Posterior vena cava (tissue), 2 donors: Measurements from ENCODE around the gene KDM6A. TPM values are rescaled to one million over a fixed set of nuclear protein-coding genes. Genes with fewer than 3 reads are reported as not detected.
"Not testable (repeated sequence)": the region's sequence is repeated elsewhere in the genome, so short reads cannot be mapped to it uniquely, and the experiment has no call there.

Experiments
- DNase-seq: peaks from one replicate; pipeline ENCODE4 v3.0.0-alpha.2; 2020; ENCODE audit warnings: low spot score
- intact Hi-C, 2 donors: fragments of 100-400 bp; cut with DNase I; formaldehyde crosslinking; loops; one replicate each; pipeline versions ENCODE4 v1.14.1 to v1.14.2; 2022 to 2023
- total RNA-seq, 2 donors: library from RNA; stranded (reverse); fragmentation: NEBNext Ultra II Directional; extraction: Animal tissue kit (Norgen Biotek cat#: 25700); gene quantifications; one replicate each; pipeline ENCODE4 v1.2.1, GENCODE V29; 2021
- donor health status: DM: yes; HTN: yes; CAD: no.
- donor health status: DM: yes; HTN: yes; CAD: no.

The KDM6A gene
- total RNA-seq, 2 donors from 2014 or later: 24.2 to 27.3 TPM

GRCh38 chrX:44989995-44990770 is 117.2 kb downstream of the KDM6A start:
- no peak for DNase-seq
- intact Hi-C loops: no loop called here

- intact Hi-C loops: no loop called here
- no peak for DNase-seq
Measured at GRCh38 chrX:44992775-44993174, 119.8 kb downstream of the KDM6A start.

- DNase-seq: no peak
- intact Hi-C loops: no loop called here
Measured at GRCh38 chrX:44996277-44996676, 123.3 kb downstream of the KDM6A start.

- intact Hi-C loops: no loop called here
Measured at GRCh38 chrX:44997282-44997812, 124.4 kb downstream of the KDM6A start.

GRCh38 chrX:44997888-44998287 is 124.9 kb downstream of the KDM6A start:
- DNase-seq: no peak
- intact Hi-C loops: no loop called here

More at GRCh38 chrX:44997282-44997812, 124.4 kb downstream of the KDM6A start:
- no peak for DNase-seq

GRCh38 chrX:44999237-44999636 is 126.2 kb downstream of the KDM6A start:
- intact Hi-C loops, DNase-seq: not testable (repeated sequence)

- DNase-seq, intact Hi-C loops: not testable (repeated sequence)
Measured at GRCh38 chrX:44999872-45000271, 126.9 kb downstream of the KDM6A start.

- intact Hi-C loops: no loop called here
- no peak for DNase-seq
Measured at GRCh38 chrX:45001048-45001447, 128.1 kb downstream of the KDM6A start.

- intact Hi-C loops: no loop called here
- DNase-seq: no peak
Measured at GRCh38 chrX:45003085-45003484, 130.1 kb downstream of the KDM6A start.

- intact Hi-C loops: no loop called here
- no peak for DNase-seq
Measured at GRCh38 chrX:45006002-45006800, 133.2 kb downstream of the KDM6A start.

GRCh38 chrX:45007598-45007997 is 134.6 kb downstream of the KDM6A start:
- no peak for DNase-seq
- intact Hi-C loops: no loop called here

- DNase-seq: no peak
- intact Hi-C loops: no loop called here
Measured at GRCh38 chrX:45009371-45010000, 136.5 kb downstream of the KDM6A start.

GRCh38 chrX:45011131-45011530 is 138.1 kb downstream of the KDM6A start:
- DNase-seq: no peak
- intact Hi-C loops: loop anchor here in 1 of 2 donors (5.0 kb wide), 1 partner anchor 979 kb away; no protein-coding TSS in a partner anchor

- intact Hi-C loops: loop anchor here in 1 of 2 donors (5.0 kb wide), 1 partner anchor 979 kb away; no protein-coding TSS in a partner anchor
- no peak for DNase-seq
Measured at GRCh38 chrX:45011597-45011996, 138.6 kb downstream of the KDM6A start.

- intact Hi-C loops: no loop called here
- DNase-seq: no peak
Measured at GRCh38 chrX:45017946-45018345, 145.0 kb downstream of the KDM6A start.

- intact Hi-C loops: no loop called here
- DNase-seq: no peak
Measured at GRCh38 chrX:45022150-45022549, 149.2 kb downstream of the KDM6A start.

- intact Hi-C loops: no loop called here
- DNase-seq: no peak
Measured at GRCh38 chrX:45024501-45024900, 151.5 kb downstream of the KDM6A start.

GRCh38 chrX:45026036-45026435 is 153.0 kb downstream of the KDM6A start:
- intact Hi-C loops: no loop called here
- DNase-seq: no peak

- intact Hi-C loops: no loop called here
- DNase-seq: no peak
Measured at GRCh38 chrX:45031830-45032378, 158.9 kb downstream of the KDM6A start.
